B cell (primary cell): ENCODE measurements around the gene ZBTB40. TPM values are rescaled to one million over a fixed set of nuclear protein-coding genes. Genes with fewer than 3 reads are reported as not detected.

ENCODE experiments used
- ATAC-seq: fragments of 200-7000 bp; cut with Tn5 transposase; one replicate; pipeline ENCODE4 v1.10.0; 2021; ENCODE audit warnings: low read depth, mild to moderate bottlenecking, moderate number of reproducible peaks, moderate library complexity
- CTCF ChIA-PET: fragments of 350-600 bp; sonication (Branson Sonifier 250); formaldehyde crosslinking; loops from one replicate; lab custom pipeline; 2021; ENCODE audit warnings: antibody characterized with exemption, inconsistent platforms; lab: Charles Lee
- POLR2A ChIA-PET: fragments of 350-600 bp; sonication (Branson Sonifier 250); formaldehyde crosslinking; loops from one replicate; lab custom pipeline; 2021; ENCODE audit warnings: antibody characterized with exemption; lab: Charles Lee
- DNase-seq: peaks from one replicate; pipeline ENCODE4 v3.0.0; 2013
- H2AFZ ChIP-seq: 2 replicates; pipeline ENCODE4 v1.6.1; 2012; ENCODE audit warnings: mild to moderate bottlenecking, low read depth, low read length; ENCODE audit not compliant: insufficient read depth, poor library complexity, severe bottlenecking
- H3K27ac ChIP-seq, 2 donors: 1 replicate in 1 of 2; 2 replicates in 1 of 2; pipeline ENCODE4 v1.5.1; 2012 to 2013; ENCODE audit warnings: low read length in 2 of 2, mild to moderate bottlenecking in 2 of 2, moderate library complexity in 1 of 2
- H3K27me3 ChIP-seq, 4 experiments: fragments of 200-600 bp in 1 of 4; sonication (generic) in 1 of 4; replicated peaks in 1 of 4; 1 replicate in 2 of 4; 2 replicates in 2 of 4; pipeline versions ENCODE4 v1.6.1 to v1.7.0; 2013 to 2016; ENCODE audit warnings: low read length in 3 of 4, mild to moderate bottlenecking in 2 of 4, mixed read lengths in 1 of 4, moderate library complexity in 1 of 4; ENCODE audit not compliant: insufficient read depth in 4 of 4, control insufficient read depth in 3 of 4; ENCODE audit errors: control extremely low read depth in 1 of 4
- H3K36me3 ChIP-seq, 2 experiments: replicated peaks in 1 of 2; 1 replicate in 1 of 2; 2 replicates in 1 of 2; pipeline versions ENCODE4 v1.6.1 to v1.7.1; 2013; ENCODE audit warnings: low read length in 1 of 2; ENCODE audit not compliant: insufficient read depth in 2 of 2, control insufficient read depth in 1 of 2; ENCODE audit errors: control extremely low read depth in 1 of 2, extremely low read depth in 1 of 2
- H3K4me1 ChIP-seq, 2 donors: fragments of 200-600 bp in 1 of 2; sonication (generic) in 1 of 2; 1 replicate in 1 of 2; 2 replicates in 1 of 2; pipeline versions ENCODE4 v1.5.1 to v1.6.1; 2013 to 2017; ENCODE audit warnings: low read length in 2 of 2; ENCODE audit not compliant: control insufficient read depth in 2 of 2, insufficient read depth in 2 of 2
- H3K4me2 ChIP-seq: replicated peaks from 2 replicates; pipeline ENCODE3; 2012; ENCODE audit warnings: mild to moderate bottlenecking, low read depth, low read length; ENCODE audit not compliant: poor library complexity, severe bottlenecking
- H3K4me3 ChIP-seq, 5 experiments: fragments of 200-600 bp in 1 of 5; sonication (generic) in 1 of 5; 1 replicate in 3 of 5; 2 replicates in 2 of 5; pipeline versions ENCODE4 v1.5.1 to v1.7.0; 2011 to 2016; ENCODE audit warnings: low read length in 4 of 5, mild to moderate bottlenecking in 4 of 5, low read depth in 2 of 5, control low read depth in 1 of 5, moderate library complexity in 1 of 5; ENCODE audit not compliant: insufficient read depth in 1 of 5; ENCODE audit errors: control extremely low read depth in 1 of 5, extremely low read depth in 1 of 5
- H3K79me2 ChIP-seq: fragments of 200-600 bp; sonication (generic); one replicate; pipeline ENCODE4 v1.6.0; 2016; ENCODE audit warnings: low read length; ENCODE audit not compliant: control insufficient read depth, insufficient read depth
- H3K9ac ChIP-seq: fragments of 200-600 bp; sonication (generic); 2 replicates; pipeline ENCODE4 v1.6.1; 2017; ENCODE audit warnings: mild to moderate bottlenecking, low read length, moderate library complexity
- H3K9me3 ChIP-seq, 3 donors: one replicate each; pipeline versions ENCODE4 v1.6.1 to v1.7.1; 2013; ENCODE audit warnings: low read length in 2 of 3; ENCODE audit not compliant: control insufficient read depth in 2 of 3, insufficient read depth in 1 of 3; ENCODE audit errors: control extremely low read depth in 1 of 3
- H4K20me1 ChIP-seq: 2 replicates; pipeline ENCODE4 v1.6.0; 2012; ENCODE audit warnings: mild to moderate bottlenecking, low read length; ENCODE audit not compliant: insufficient read depth, control insufficient read depth, poor library complexity, severe bottlenecking
- H3K27ac Mint-ChIP-seq: one replicate; pipeline ENCODE4 v1.8.0; 2021; ENCODE audit warnings: mixed read lengths
- H3K27me3 Mint-ChIP-seq: one replicate; pipeline ENCODE4 v1.8.0; 2021; ENCODE audit warnings: mixed read lengths
- H3K4me1 Mint-ChIP-seq: one replicate; pipeline ENCODE4 v1.8.0; 2021; ENCODE audit warnings: mixed read lengths
- H3K4me3 Mint-ChIP-seq: one replicate; pipeline ENCODE4 v1.8.0; 2021; ENCODE audit warnings: mixed read lengths
- H3K9me3 Mint-ChIP-seq: one replicate; pipeline ENCODE4 v1.8.0; 2022; ENCODE audit warnings: mixed read lengths; ENCODE audit not compliant: insufficient read depth
- EZH2 ChIP-seq: IDR thresholded peaks from 2 replicates; pipeline ENCODE4 v1.6.1; 2012; ENCODE audit warnings: borderline replicate concordance, low read depth, mild to moderate bottlenecking, moderate library complexity, low read length; ENCODE audit not compliant: insufficient read depth, poor library complexity, severe bottlenecking
- WGBS: methylation state at CpG from one replicate; pipeline ENCODE4 v1.1.5; 2013; ENCODE audit warnings: missing lambda C conversion rate; ENCODE audit not compliant: insufficient coverage; 5-methylcytosine and 5-hydroxymethylcytosine counted together
- intact Hi-C: fragments of 100-400 bp; cut with micrococcal nuclease; formaldehyde crosslinking; loops from one replicate; pipeline ENCODE4 v1.10.0; 2022
- polyA plus RNA-seq: library from polyadenylated mRNA; depleted of rRNA; stranded (reverse); fragments of >200 nt; gene quantifications from 2 replicates; pipeline ENCODE4 v1.2.3, GENCODE V29; 2012
- total RNA-seq, 2 donors: library from RNA; stranded (reverse); fragments of 120-200 nt in 1 of 2; gene quantifications; 1 replicate in 1 of 2; 2 replicates in 1 of 2; pipeline versions ENCODE4 v1.2.3 to v1.2.4, GENCODE V29; 2013 to 2022
- TF ChIP-seq, protein P1 (sequence below): fragments of 200-600 bp; IDR thresholded peaks from one replicate; pipeline ENCODE4 v1.8.0; 2022; ENCODE audit warnings: antibody characterized with exemption, mild to moderate bottlenecking

Gene ZBTB40
- total and polyA plus RNA-seq, 2 donors (not counting 1 experiment from before 2014, with no cell fraction given), result 30.9 to 51.9 TPM

DNA sequence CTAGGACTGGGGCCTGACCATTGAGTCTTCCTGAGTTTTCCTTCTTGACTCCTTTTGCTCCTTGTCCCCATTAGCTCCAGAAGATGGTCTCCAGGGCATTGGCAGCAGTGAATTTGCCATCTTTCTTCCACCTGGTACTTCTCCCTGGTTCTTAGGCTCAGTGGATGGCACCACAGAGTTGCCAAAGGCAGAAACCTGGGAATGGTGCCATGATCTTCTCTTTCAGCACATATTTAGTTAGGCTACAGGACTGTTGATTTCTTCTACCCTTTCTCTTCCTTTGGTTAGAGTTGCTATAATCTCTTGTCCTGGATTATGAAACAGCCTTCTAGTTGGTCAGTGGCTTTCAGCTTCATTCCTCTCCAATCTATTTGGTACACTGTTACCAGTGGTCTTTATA lies 6.2 kb downstream of the ZBTB40 start:
- intact Hi-C loops, result no loop called here
- CTCF ChIA-PET, result no interaction called here

DNA sequence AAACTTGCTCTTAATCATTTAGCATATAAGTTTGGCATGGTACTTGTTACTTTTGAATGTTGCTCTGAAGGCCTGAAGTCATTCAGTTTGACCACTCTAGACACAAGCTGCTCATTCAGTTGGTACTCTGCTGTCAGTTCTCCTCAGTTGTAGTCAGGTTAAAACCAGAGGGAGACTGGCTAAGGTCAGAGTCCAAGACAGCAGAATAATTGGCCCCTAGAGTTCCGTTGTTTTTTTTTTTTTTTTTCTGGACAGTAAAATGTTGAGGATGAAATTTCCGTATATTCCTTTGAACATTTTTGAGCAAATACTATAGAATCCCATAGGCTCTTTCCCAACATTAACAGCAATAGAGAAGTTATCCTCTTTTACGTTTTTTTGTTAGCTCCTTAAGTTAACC lies 9.4 kb downstream of the ZBTB40 start:
- TF ChIP-seq, protein P1, sequence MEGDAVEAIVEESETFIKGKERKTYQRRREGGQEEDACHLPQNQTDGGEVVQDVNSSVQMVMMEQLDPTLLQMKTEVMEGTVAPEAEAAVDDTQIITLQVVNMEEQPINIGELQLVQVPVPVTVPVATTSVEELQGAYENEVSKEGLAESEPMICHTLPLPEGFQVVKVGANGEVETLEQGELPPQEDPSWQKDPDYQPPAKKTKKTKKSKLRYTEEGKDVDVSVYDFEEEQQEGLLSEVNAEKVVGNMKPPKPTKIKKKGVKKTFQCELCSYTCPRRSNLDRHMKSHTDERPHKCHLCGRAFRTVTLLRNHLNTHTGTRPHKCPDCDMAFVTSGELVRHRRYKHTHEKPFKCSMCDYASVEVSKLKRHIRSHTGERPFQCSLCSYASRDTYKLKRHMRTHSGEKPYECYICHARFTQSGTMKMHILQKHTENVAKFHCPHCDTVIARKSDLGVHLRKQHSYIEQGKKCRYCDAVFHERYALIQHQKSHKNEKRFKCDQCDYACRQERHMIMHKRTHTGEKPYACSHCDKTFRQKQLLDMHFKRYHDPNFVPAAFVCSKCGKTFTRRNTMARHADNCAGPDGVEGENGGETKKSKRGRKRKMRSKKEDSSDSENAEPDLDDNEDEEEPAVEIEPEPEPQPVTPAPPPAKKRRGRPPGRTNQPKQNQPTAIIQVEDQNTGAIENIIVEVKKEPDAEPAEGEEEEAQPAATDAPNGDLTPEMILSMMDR, result no peak
- TF ChIP-seq EZH2, result no peak
- Histone ChIP-seq H3K9me3 (peaks cover 0 to 14% (median 11%) of the 10 kb centered on the region in 3 donors), H3K79me2 (peaks cover 91% of the 10 kb centered on the region), H3K4me2 (no peak overlapping the region), H3K4me3 (no peak overlapping the region), H3K9ac (no peak overlapping the region), H3K27ac (no peak overlapping the region), H3K36me3 (peaks cover 0 to 4% of the 10 kb centered on the region in 2 experiments), H4K20me1 (peaks cover 53% of the 10 kb centered on the region), H3K27me3 (no peaks in the 10 kb centered on the region), H3K4me1 (peaks cover 8 to 9% of the 10 kb centered on the region in 2 donors), H2AFZ (no peak overlapping the region)
- Mint-ChIP-seq H3K9me3 (peaks cover 4% of the 10 kb centered on the region), H3K27me3 (no peaks in the 10 kb centered on the region), H3K4me1 (peaks cover 34% of the 10 kb centered on the region), H3K27ac (no peak overlapping the region), H3K4me3 (no peak overlapping the region)
- no peak for DNase-seq
- CTCF ChIA-PET, result interaction anchor here (0.7 kb wide), 1 partner anchor 9 kb away, joined by 3 read pairs; no protein-coding TSS in a partner anchor
- POLR2A ChIA-PET, result no interaction called here
- no peak for ATAC-seq
- intact Hi-C loops, result no loop called here
- no CpG with 5 or more reads among the region's 3 CpGs for WGBS

More for the DNA sequence above, 6.2 kb downstream of the ZBTB40 start:
- Histone ChIP-seq H3K27me3 (no peaks in the 10 kb centered on the region), H4K20me1 (peaks cover 23% of the 10 kb centered on the region), H3K4me2 (no peak overlapping the region), H3K4me3 (no peak overlapping the region), H3K27ac (no peak overlapping the region), H3K36me3 (peaks cover 0 to 4% of the 10 kb centered on the region in 2 experiments), H2AFZ (no peak overlapping the region), H3K9ac (no peak overlapping the region), H3K79me2 (peaks cover 92% of the 10 kb centered on the region), H3K4me1 (peaks cover 9 to 13% of the 10 kb centered on the region in 2 donors), H3K9me3 (no peaks in the 10 kb centered on the region)
- no peaks in the 10 kb centered on the region for H3K27me3 Mint-ChIP-seq
- POLR2A ChIA-PET, result no interaction called here
- DNase-seq, result no peak
- TF ChIP-seq, protein P1, result no peak
- no peak for TF ChIP-seq EZH2
- no peaks in the 10 kb centered on the region for H3K9me3 Mint-ChIP-seq
- ATAC-seq, result no peak
- H3K4me1 Mint-ChIP-seq, result peaks cover 48% of the 10 kb centered on the region
- no peak overlapping the region for H3K4me3 Mint-ChIP-seq
- no peak overlapping the region for H3K27ac Mint-ChIP-seq
